HL-60 (cell line): ENCODE results near the gene CERS6.

Experiments
- DNase-seq, 2 experiments: peaks; one replicate each; pipeline ENCODE4 v3.0.0-alpha.2; 2010 to 2020; ENCODE audit warnings: low read depth in 1 of 2, low spot score in 1 of 2
- H3K27ac ChIP-seq: fragments of 250-450 bp; sonication (Bioruptor Pico); replicated peaks from 2 replicates; pipeline ENCODE4 v1.5.1; 2020; ENCODE audit warnings: mild to moderate bottlenecking, moderate library complexity
- H3K27me3 ChIP-seq: fragments of 250-450 bp; sonication (Bioruptor Pico); 2 replicates; pipeline ENCODE4 v1.5.1; 2021; ENCODE audit warnings: mild to moderate bottlenecking, moderate library complexity; ENCODE audit not compliant: insufficient read depth, poor library complexity, severe bottlenecking
- H3K4me3 ChIP-seq: replicated peaks from 2 replicates; pipeline ENCODE4 v1.5.1; 2011; ENCODE audit warnings: mild to moderate bottlenecking, control low read depth, low read length; ENCODE audit not compliant: insufficient read depth
- CTCF ChIP-seq: IDR thresholded peaks from one replicate; pipeline ENCODE4 v1.5.1; 2011; ENCODE audit warnings: low read length, control low read depth, inconsistent platforms; ENCODE audit not compliant: insufficient read depth
- GABPA ChIP-seq: IDR thresholded peaks from 2 replicates; pipeline ENCODE4 v1.6.1; 2012; ENCODE audit warnings: low read depth
- POLR2AphosphoS5 ChIP-seq: IDR thresholded peaks from 2 replicates; pipeline ENCODE4 v1.6.1; 2012; ENCODE audit warnings: low read depth
- SPI1 ChIP-seq: IDR thresholded peaks from 2 replicates; pipeline ENCODE4 v1.6.1; 2012; ENCODE audit warnings: low read depth, mild to moderate bottlenecking, borderline replicate concordance
- TF ChIP-seq, protein P1 (sequence below): IDR thresholded peaks from 2 replicates; pipeline ENCODE4 v1.6.1; 2012; ENCODE audit warnings: low read depth; ENCODE audit not compliant: insufficient replicate concordance

CERS6 gene

GRCh38 chr2:168510125-168510756 is 54.2 kb downstream of the CERS6 start:
- DNase-seq = no peak
- H3K27me3 ChIP-seq = no peaks in the 10 kb centered on the region
- no peak overlapping the region for H3K27ac ChIP-seq
- H3K4me3 ChIP-seq = no peak overlapping the region
- TF ChIP-seq GABPA = no peak
- no peak for TF ChIP-seq POLR2AphosphoS5
- TF ChIP-seq SPI1 = no peak
- no peak for TF ChIP-seq CTCF
- TF ChIP-seq, protein P1, sequence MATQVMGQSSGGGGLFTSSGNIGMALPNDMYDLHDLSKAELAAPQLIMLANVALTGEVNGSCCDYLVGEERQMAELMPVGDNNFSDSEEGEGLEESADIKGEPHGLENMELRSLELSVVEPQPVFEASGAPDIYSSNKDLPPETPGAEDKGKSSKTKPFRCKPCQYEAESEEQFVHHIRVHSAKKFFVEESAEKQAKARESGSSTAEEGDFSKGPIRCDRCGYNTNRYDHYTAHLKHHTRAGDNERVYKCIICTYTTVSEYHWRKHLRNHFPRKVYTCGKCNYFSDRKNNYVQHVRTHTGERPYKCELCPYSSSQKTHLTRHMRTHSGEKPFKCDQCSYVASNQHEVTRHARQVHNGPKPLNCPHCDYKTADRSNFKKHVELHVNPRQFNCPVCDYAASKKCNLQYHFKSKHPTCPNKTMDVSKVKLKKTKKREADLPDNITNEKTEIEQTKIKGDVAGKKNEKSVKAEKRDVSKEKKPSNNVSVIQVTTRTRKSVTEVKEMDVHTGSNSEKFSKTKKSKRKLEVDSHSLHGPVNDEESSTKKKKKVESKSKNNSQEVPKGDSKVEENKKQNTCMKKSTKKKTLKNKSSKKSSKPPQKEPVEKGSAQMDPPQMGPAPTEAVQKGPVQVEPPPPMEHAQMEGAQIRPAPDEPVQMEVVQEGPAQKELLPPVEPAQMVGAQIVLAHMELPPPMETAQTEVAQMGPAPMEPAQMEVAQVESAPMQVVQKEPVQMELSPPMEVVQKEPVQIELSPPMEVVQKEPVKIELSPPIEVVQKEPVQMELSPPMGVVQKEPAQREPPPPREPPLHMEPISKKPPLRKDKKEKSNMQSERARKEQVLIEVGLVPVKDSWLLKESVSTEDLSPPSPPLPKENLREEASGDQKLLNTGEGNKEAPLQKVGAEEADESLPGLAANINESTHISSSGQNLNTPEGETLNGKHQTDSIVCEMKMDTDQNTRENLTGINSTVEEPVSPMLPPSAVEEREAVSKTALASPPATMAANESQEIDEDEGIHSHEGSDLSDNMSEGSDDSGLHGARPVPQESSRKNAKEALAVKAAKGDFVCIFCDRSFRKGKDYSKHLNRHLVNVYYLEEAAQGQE = no peak

DNA sequence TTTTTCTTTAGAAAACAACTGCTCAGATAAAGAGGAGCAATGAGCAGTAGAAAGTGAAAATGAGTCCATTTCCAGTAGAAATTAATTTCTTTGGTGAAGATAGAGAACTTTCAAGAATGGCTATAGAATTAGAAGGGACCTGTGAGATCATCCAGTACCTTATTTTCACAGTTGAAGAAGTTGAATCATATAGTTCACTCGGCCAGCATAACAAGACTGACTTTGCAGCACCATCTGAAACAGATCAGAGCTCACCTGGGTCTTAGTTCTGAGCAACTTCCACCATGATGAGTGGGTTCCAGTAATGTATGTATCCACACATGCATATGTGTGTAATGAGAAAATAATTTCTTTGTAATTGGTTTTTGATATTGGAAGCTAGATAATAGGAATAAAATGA is 58.6 kb downstream of the CERS6 start:
- H3K4me3 ChIP-seq = no peak overlapping the region
- no peak for TF ChIP-seq GABPA
- TF ChIP-seq, protein P1 = no peak
- no peak for TF ChIP-seq CTCF
- TF ChIP-seq POLR2AphosphoS5 = no peak
- DNase-seq = no peak
- H3K27me3 ChIP-seq = no peaks in the 10 kb centered on the region
- H3K27ac ChIP-seq = no peak overlapping the region

DNA sequence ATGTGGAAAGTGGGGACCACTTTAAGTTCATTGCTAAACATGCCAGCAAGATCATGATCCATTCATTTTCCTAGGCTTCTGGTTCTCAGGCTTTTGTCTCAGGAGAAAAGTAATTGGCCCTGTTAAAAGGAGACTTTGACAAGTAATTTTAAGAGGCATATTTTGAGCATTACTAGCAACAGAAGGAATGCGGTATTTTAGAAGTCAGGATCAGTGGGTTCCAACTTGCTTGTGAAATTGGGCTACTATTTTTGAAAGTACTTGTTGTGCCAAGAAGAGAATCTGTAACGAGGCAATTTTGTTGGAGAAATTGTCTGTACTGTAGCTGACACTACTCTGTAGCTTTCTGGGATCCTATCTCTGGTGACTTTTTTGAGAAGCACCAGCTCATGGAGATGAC is 59.4 kb downstream of the CERS6 start:
- TF ChIP-seq, protein P1 = no peak
- TF ChIP-seq GABPA (no peak), POLR2AphosphoS5 (no peak), CTCF (no peak), SPI1 (no peak)
- DNase-seq = no peak
- Histone ChIP-seq H3K4me3 (no peak overlapping the region), H3K27me3 (no peaks in the 10 kb centered on the region), H3K27ac (no peak overlapping the region)
